A549 (cell line): Measurements from ENCODE around the gene SLC25A34. TPM values are rescaled to one million over a fixed set of nuclear protein-coding genes. Genes with fewer than 3 reads are reported as not detected.

Experiments
- ATAC-seq, 2 experiments: fragments of 200-7000 bp in 1 of 2; fragments of >200 bp in 1 of 2; cut with Nextera tagmentation in 1 of 2; cut with Tn5 transposase in 1 of 2; 3 replicates each; pipeline versions ENCODE4 v1.8.0 to v1.9.1; 2018 to 2020; ENCODE audit warnings: mild to moderate bottlenecking in 1 of 2, moderate library complexity in 1 of 2
- CTCF ChIA-PET: fragments of 300-600 bp; sonication (Branson Sonifier 250); formaldehyde crosslinking; extraction: SDS; loops from one replicate; lab custom pipeline; 2021; ENCODE audit warnings: antibody characterized with exemption, inconsistent platforms; lab: Yijun Ruan, JAX
- POLR2A ChIA-PET: fragments of 350-600 bp; formaldehyde crosslinking; extraction: SDS; loops from one replicate; lab custom pipeline; 2021; ENCODE audit warnings: antibody characterized with exemption, inconsistent platforms; lab: Yijun Ruan, JAX
- DNase-seq, 2 experiments: peaks; one replicate each; pipeline versions ENCODE4 v3.0.0 to v3.0.0-alpha.2; 2011 to 2016; ENCODE audit warnings: low read depth in 1 of 2, low spot score in 1 of 2
- FAIRE-seq: peaks from 2 replicates; lab custom pipeline; 2011; peaks lifted over from hg19 to GRCh38; lab: Jason Lieb, UNC
- H3K27ac ChIP-seq, 2 experiments: fragments of >200 bp; sonication (Bioruptor Twin); formaldehyde crosslinking; 3 replicates each; pipeline ENCODE4 v1.5.1; 2016 to 2017
- H3K4me1 ChIP-seq: fragments of >200 bp; sonication (Bioruptor Twin); formaldehyde crosslinking; 3 replicates; pipeline ENCODE4 v1.6.1; 2016
- H3K4me2 ChIP-seq: fragments of >200 bp; sonication (Bioruptor Twin); formaldehyde crosslinking; 3 replicates; pipeline ENCODE4 v1.6.1; 2016
- H3K4me3 ChIP-seq: fragments of >200 bp; sonication (Bioruptor Twin); formaldehyde crosslinking; 3 replicates; pipeline ENCODE4 v1.5.1; 2016
- H3K9me3 ChIP-seq: fragments of >200 bp; sonication (Bioruptor Twin); formaldehyde crosslinking; 3 replicates; pipeline ENCODE4 v1.6.1; 2016
- CBX2 ChIP-seq: fragments of 200-600 bp; sonication (generic); IDR thresholded peaks from 2 replicates; pipeline ENCODE4 v1.6.1; 2016; ENCODE audit warnings: low read depth, mild to moderate bottlenecking, borderline replicate concordance
- EHF ChIP-seq: fragments of 250-450 bp; sonication (Bioruptor Pico); IDR thresholded peaks from 2 replicates; pipeline ENCODE4 v1.5.0; 2020; ENCODE audit warnings: mild to moderate bottlenecking
- EHMT2 ChIP-seq: fragments of 200-600 bp; sonication (generic); IDR thresholded peaks from 2 replicates; pipeline ENCODE4 v1.6.1; 2016; ENCODE audit warnings: antibody characterized with exemption, low read depth, mild to moderate bottlenecking, moderate library complexity
- EP300 ChIP-seq, 2 experiments: fragments of >200 bp; sonication (Bioruptor Twin); formaldehyde crosslinking; IDR thresholded peaks; 2 replicates in 1 of 2; 3 replicates in 1 of 2; pipeline ENCODE4 v1.6.1; 2016 to 2017
- FOSL2 ChIP-seq, 2 experiments: fragments of 450-650 bp in 1 of 2; fragments of >200 bp in 1 of 2; sonication (Bioruptor Twin) in 1 of 2; formaldehyde crosslinking; IDR thresholded peaks; 2 replicates each; pipeline versions ENCODE4 v1.5.0 to v1.6.1; 2016 to 2020; ENCODE audit warnings: mild to moderate bottlenecking in 1 of 2, moderate library complexity in 1 of 2
- FOXS1 ChIP-seq: fragments of 250-450 bp; sonication (Bioruptor Pico); IDR thresholded peaks from 2 replicates; pipeline ENCODE4 v1.5.0; 2020; ENCODE audit warnings: mild to moderate bottlenecking, moderate library complexity
- HEYL ChIP-seq: fragments of 250-450 bp; sonication (Bioruptor Pico); IDR thresholded peaks from 2 replicates; pipeline ENCODE4 v1.8.0; 2021; ENCODE audit warnings: mild to moderate bottlenecking, moderate library complexity
- HOXB13 ChIP-seq: fragments of 250-450 bp; sonication (Bioruptor Pico); IDR thresholded peaks from 2 replicates; pipeline ENCODE4 v1.5.0; 2020; ENCODE audit warnings: low read depth, mild to moderate bottlenecking, moderate library complexity
- JUN ChIP-seq, 2 experiments: fragments of >200 bp; sonication (Bioruptor Twin); formaldehyde crosslinking; IDR thresholded peaks; 2 replicates in 1 of 2; 3 replicates in 1 of 2; pipeline ENCODE4 v1.6.1; 2016 to 2017
- JUNB ChIP-seq: fragments of >200 bp; sonication (Bioruptor Twin); formaldehyde crosslinking; IDR thresholded peaks from 2 replicates; pipeline ENCODE4 v1.6.1; 2016
- KDM1A ChIP-seq: fragments of 200-600 bp; sonication (generic); IDR thresholded peaks from 2 replicates; pipeline ENCODE4 v1.6.1; 2016; ENCODE audit warnings: low read depth, mild to moderate bottlenecking
- MAZ ChIP-seq: fragments of 150-350 bp; IDR thresholded peaks from 2 replicates; pipeline ENCODE4 v1.6.1; 2014; ENCODE audit warnings: antibody characterized with exemption, low read depth, low read length, borderline replicate concordance
- NFE2L2 ChIP-seq: fragments of 150-350 bp; conservative IDR thresholded peaks from 2 replicates; pipeline ENCODE4 v1.6.1; 2014; ENCODE audit warnings: low read length
- NR3C1 ChIP-seq: fragments of >200 bp; sonication (Bioruptor Twin); formaldehyde crosslinking; IDR thresholded peaks from 3 replicates; pipeline ENCODE4 v1.6.1; 2017
- RAD21 ChIP-seq, 2 experiments: fragments of >200 bp in 1 of 2; sonication (Bioruptor Twin) in 1 of 2; formaldehyde crosslinking in 1 of 2; IDR thresholded peaks in 1 of 2; conservative IDR thresholded peaks in 1 of 2; 2 replicates in 1 of 2; 3 replicates in 1 of 2; pipeline ENCODE4 v1.6.1; 2012 to 2018; ENCODE audit warnings: inconsistent platforms in 1 of 2
- RARB ChIP-seq: fragments of 250-450 bp; sonication (Bioruptor Pico); IDR thresholded peaks from 2 replicates; pipeline ENCODE4 v1.8.0; 2021; ENCODE audit warnings: mild to moderate bottlenecking, moderate library complexity
- RFX5 ChIP-seq: fragments of 450-650 bp; IDR thresholded peaks from 2 replicates; pipeline ENCODE4 v1.7.1; 2014; ENCODE audit warnings: antibody characterized with exemption, mild to moderate bottlenecking, moderate library complexity
- SMC3 ChIP-seq: fragments of >200 bp; sonication (Bioruptor Twin); formaldehyde crosslinking; IDR thresholded peaks from 3 replicates; pipeline ENCODE4 v1.6.1; 2018; ENCODE audit warnings: inconsistent platforms
- ZC3H11A ChIP-seq: fragments of 450-650 bp; IDR thresholded peaks from 2 replicates; pipeline ENCODE4 v1.6.1; 2014; ENCODE audit warnings: antibody characterized with exemption, mild to moderate bottlenecking
- ZFP36 ChIP-seq: fragments of 450-650 bp; IDR thresholded peaks from 2 replicates; pipeline ENCODE4 v1.6.1; 2014; ENCODE audit warnings: borderline replicate concordance; ENCODE audit not compliant: partially characterized antibody
- ZNF302 ChIP-seq: fragments of 250-450 bp; sonication (Bioruptor Pico); IDR thresholded peaks from 2 replicates; pipeline ENCODE4 v1.9.0; 2021; ENCODE audit warnings: inconsistent platforms, mild to moderate bottlenecking, moderate library complexity
- ZSCAN20 ChIP-seq: fragments of 250-450 bp; sonication (Bioruptor Pico); IDR thresholded peaks from 2 replicates; pipeline ENCODE4 v1.8.0; 2022; ENCODE audit warnings: mild to moderate bottlenecking, moderate library complexity
- WGBS: methylation state at CpG from one replicate; pipeline ENCODE4 v1.1.6; 2017; ENCODE audit errors: missing lambda C conversion rate; 5-methylcytosine and 5-hydroxymethylcytosine counted together
- polyA plus RNA-seq, 4 experiments: library from polyadenylated mRNA; depleted of rRNA in 3 of 4; stranded (reverse); fragments of >200 nt; fragmentation: RNase III in 1 of 4; extraction: RNeasy Plus Mini Kit Qiagen cat#74134 plus additional on column Dnase treatment in 1 of 4; gene quantifications; 2 replicates in 3 of 4; 3 replicates in 1 of 4; pipeline ENCODE4 v1.2.3, GENCODE V29; 2011 to 2017
- TF ChIP-seq, protein P1 (sequence below): fragments of 250-450 bp; sonication (Bioruptor Pico); IDR thresholded peaks from 2 replicates; pipeline ENCODE4 v1.5.0; 2020; ENCODE audit warnings: low read depth, mild to moderate bottlenecking, moderate library complexity
- TF ChIP-seq, protein P2 (sequence below): IDR thresholded peaks from 2 replicates; pipeline ENCODE4 v1.6.1; 2012
- TF ChIP-seq, protein P3 (sequence below): fragments of >200 bp; sonication (Bioruptor Twin); formaldehyde crosslinking; IDR thresholded peaks from 2 replicates; pipeline ENCODE4 v1.6.1; 2016
- TF ChIP-seq, protein P4 (sequence below): fragments of 250-450 bp; sonication (Bioruptor Pico); IDR thresholded peaks from 2 replicates; pipeline ENCODE4 v1.5.0; 2021; ENCODE audit warnings: mild to moderate bottlenecking, moderate library complexity, borderline replicate concordance
- TF ChIP-seq, protein P5 (sequence below): fragments of >200 bp; sonication (Bioruptor Twin); formaldehyde crosslinking; IDR thresholded peaks from 3 replicates; pipeline ENCODE4 v1.5.1; 2016

SLC25A34 gene
- polyA plus RNA-seq, 2 of the 4 experiments (the other 2 are of a cell fraction), result 0.12 to 0.19 TPM

DNA sequence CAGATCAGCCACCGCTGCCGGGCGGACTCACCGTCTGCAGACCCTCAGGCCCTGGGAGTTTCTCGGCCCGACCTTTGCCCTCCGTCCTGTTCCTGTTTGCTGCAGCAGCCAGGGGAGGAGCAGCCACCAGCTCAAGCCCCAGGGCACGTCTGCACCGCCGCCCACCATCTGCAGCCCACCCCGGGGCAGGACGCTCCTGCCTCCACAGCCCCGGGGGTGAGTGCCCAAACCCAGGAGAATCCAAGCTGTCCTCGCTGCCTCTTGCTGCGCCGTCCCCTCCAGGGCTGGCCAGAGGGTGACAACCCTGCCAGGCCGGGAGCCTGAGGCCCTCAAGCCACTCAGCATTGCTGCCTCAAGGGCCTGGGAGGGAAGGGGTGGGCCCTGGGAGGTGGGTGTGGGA lies 1.2 kb upstream of the SLC25A34 start:
- WGBS, result 92% methylated on average over 11 of the region's 17 CpGs
- TF ChIP-seq KDM1A, result no peak
- no peak for TF ChIP-seq NR3C1
- TF ChIP-seq, protein P1, sequence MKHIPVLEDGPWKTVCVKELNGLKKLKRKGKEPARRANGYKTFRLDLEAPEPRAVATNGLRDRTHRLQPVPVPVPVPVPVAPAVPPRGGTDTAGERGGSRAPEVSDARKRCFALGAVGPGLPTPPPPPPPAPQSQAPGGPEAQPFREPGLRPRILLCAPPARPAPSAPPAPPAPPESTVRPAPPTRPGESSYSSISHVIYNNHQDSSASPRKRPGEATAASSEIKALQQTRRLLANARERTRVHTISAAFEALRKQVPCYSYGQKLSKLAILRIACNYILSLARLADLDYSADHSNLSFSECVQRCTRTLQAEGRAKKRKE (CRISPR knock-in tag), result no peak
- no peak for TF ChIP-seq RARB (CRISPR knock-in tag)
- TF ChIP-seq SMC3, result no peak
- no peak for TF ChIP-seq FOSL2 (IDR thresholded peaks at IDR 0.05)
- no peak for TF ChIP-seq FOSL2 (CRISPR knock-in tag; IDR thresholded peaks at IDR 0.05)
- TF ChIP-seq RAD21 (conservative IDR thresholded peaks at IDR 0.05 in 1 of 2, IDR thresholded peaks at IDR 0.05 in 1 of 2), result no peak
- TF ChIP-seq RFX5, result no peak
- no peak for TF ChIP-seq EHF (CRISPR knock-in tag)
- TF ChIP-seq NFE2L2, result no peak
- no peak for TF ChIP-seq FOXS1 (CRISPR knock-in tag)
- TF ChIP-seq, protein P2, sequence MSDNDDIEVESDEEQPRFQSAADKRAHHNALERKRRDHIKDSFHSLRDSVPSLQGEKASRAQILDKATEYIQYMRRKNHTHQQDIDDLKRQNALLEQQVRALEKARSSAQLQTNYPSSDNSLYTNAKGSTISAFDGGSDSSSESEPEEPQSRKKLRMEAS, result no peak
- TF ChIP-seq EHMT2, result no peak
- no peak for TF ChIP-seq JUNB
- TF ChIP-seq JUN (IDR thresholded peaks at IDR 0.05), result no peak
- TF ChIP-seq, protein P3, sequence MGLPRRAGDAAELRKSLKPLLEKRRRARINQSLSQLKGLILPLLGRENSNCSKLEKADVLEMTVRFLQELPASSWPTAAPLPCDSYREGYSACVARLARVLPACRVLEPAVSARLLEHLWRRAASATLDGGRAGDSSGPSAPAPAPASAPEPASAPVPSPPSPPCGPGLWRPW, result no peak
- TF ChIP-seq, protein P4, sequence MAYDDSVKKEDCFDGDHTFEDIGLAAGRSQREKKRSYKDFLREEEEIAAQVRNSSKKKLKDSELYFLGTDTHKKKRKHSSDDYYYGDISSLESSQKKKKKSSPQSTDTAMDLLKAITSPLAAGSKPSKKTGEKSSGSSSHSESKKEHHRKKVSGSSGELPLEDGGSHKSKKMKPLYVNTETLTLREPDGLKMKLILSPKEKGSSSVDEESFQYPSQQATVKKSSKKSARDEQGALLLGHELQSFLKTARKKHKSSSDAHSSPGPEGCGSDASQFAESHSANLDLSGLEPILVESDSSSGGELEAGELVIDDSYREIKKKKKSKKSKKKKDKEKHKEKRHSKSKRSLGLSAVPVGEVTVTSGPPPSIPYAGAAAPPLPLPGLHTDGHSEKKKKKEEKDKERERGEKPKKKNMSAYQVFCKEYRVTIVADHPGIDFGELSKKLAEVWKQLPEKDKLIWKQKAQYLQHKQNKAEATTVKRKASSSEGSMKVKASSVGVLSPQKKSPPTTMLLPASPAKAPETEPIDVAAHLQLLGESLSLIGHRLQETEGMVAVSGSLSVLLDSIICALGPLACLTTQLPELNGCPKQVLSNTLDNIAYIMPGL (CRISPR knock-in tag), result no peak
- no peak for TF ChIP-seq HEYL
- H3K4me1 ChIP-seq, result no peaks in the 10 kb centered on the region
- no peak overlapping the region for H3K27ac ChIP-seq
- FAIRE-seq, result no peak
- H3K9me3 ChIP-seq, result no peaks in the 10 kb centered on the region
- no peak for DNase-seq
- no peak for ATAC-seq
- H3K4me3 ChIP-seq, result no peak overlapping the region
- POLR2A ChIA-PET, result no interaction called here
- H3K4me2 ChIP-seq, result no peak overlapping the region
- CTCF ChIA-PET, result interaction anchor here (0.7 kb wide), 1 partner anchor 9 kb away, joined by 5 read pairs; no protein-coding TSS in a partner anchor

DNA sequence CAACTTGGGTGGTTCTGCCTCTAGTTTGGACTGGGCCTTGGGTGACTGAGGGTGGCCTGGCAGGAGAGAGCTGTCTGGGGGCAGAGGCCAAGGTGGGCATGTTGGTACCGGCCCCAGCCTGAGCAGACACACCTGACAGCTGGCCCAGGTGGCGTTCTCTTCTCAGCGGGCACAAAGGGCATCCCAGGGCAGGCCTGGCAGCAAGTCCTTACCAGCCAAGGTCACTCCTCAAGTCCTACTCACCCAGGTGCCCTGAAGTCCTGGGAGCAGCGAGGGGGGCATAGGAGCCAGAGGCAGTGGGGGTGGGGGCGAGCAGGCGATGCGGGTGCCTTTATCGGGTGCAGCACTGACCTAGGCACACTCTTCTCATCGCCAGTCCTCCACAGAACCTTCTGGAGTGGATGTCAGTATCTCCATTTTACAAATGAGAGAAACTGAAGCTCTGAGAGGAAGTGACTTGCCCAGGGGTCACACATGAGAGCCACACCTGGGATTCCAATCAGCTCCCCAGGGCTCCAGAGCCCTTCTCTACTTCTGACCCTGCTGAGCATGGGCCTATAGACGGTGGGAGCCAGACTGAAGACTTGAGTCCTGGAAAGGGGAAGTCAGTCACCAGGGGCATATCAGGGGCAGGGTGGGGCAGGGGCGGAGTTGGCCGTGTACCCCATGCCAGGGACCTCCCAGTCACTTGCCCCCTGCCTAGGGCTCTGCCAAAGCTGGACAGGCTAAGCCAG lies 587 bp upstream of the SLC25A34 start:
- H3K27ac ChIP-seq, result no peak overlapping the region
- FAIRE-seq, result no peak
- DNase-seq, result no peak
- no peaks in the 10 kb centered on the region for H3K4me1 ChIP-seq
- ChIA-PET CTCF (interaction anchor here (0.7 kb wide), 1 partner anchor 9 kb away, joined by 5 read pairs; no protein-coding TSS in a partner anchor), POLR2A (no interaction called here)
- no peaks in the 10 kb centered on the region for H3K9me3 ChIP-seq
- H3K4me3 ChIP-seq, result no peak overlapping the region
- WGBS, result 92% methylated on average over 5 of the region's 12 CpGs
- TF ChIP-seq EP300 (IDR thresholded peaks at IDR 0.05) (no peak), ZNF302 (CRISPR knock-in tag) (no peak), ZC3H11A (no peak), ZFP36 (no peak), FOSL2 (IDR thresholded peaks at IDR 0.05) (no peak), FOSL2 (CRISPR knock-in tag; IDR thresholded peaks at IDR 0.05) (no peak), HOXB13 (CRISPR knock-in tag) (no peak), KDM1A (no peak), JUN (IDR thresholded peaks at IDR 0.05) (no peak), CBX2 (no peak), JUNB (no peak), ZSCAN20 (CRISPR knock-in tag) (no peak), MAZ (no peak)
- TF ChIP-seq, protein P1 (CRISPR knock-in tag), result no peak
- TF ChIP-seq, protein P5, sequence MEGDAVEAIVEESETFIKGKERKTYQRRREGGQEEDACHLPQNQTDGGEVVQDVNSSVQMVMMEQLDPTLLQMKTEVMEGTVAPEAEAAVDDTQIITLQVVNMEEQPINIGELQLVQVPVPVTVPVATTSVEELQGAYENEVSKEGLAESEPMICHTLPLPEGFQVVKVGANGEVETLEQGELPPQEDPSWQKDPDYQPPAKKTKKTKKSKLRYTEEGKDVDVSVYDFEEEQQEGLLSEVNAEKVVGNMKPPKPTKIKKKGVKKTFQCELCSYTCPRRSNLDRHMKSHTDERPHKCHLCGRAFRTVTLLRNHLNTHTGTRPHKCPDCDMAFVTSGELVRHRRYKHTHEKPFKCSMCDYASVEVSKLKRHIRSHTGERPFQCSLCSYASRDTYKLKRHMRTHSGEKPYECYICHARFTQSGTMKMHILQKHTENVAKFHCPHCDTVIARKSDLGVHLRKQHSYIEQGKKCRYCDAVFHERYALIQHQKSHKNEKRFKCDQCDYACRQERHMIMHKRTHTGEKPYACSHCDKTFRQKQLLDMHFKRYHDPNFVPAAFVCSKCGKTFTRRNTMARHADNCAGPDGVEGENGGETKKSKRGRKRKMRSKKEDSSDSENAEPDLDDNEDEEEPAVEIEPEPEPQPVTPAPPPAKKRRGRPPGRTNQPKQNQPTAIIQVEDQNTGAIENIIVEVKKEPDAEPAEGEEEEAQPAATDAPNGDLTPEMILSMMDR, result no peak
- H3K4me2 ChIP-seq, result no peak overlapping the region
- no peak for ATAC-seq
